GM20000 (cell line): Measurements from ENCODE around the gene TOR4A.

Experiments
- DNase-seq: peaks from one replicate; pipeline ENCODE4 v3.0.0; 2012; ENCODE audit warnings: low spot score
- CTCF ChIP-seq: IDR thresholded peaks from 2 replicates; pipeline ENCODE4 v1.5.1; 2012; ENCODE audit warnings: mild to moderate bottlenecking, control low read depth; ENCODE audit errors: extremely low read depth, missing control alignments

The TOR4A gene

GRCh38 chr9:137231372-137232039 is 46.0 kb upstream of the TOR4A start:
- no peak for TF ChIP-seq CTCF
- no peak for DNase-seq

- DNase-seq = no peak
- TF ChIP-seq CTCF = no peak
Observed at GRCh38 chr9:137232101-137232500, 45.4 kb upstream of the TOR4A start.

- DNase-seq = no peak
- TF ChIP-seq CTCF = no peak
Observed at GRCh38 chr9:137232510-137232909, 45.0 kb upstream of the TOR4A start.

- no peak for TF ChIP-seq CTCF
- no peak for DNase-seq
Observed at GRCh38 chr9:137233143-137233980, 44.2 kb upstream of the TOR4A start.

- TF ChIP-seq CTCF = no peak
- DNase-seq = no peak
Observed at GRCh38 chr9:137234055-137234697, 43.4 kb upstream of the TOR4A start.

- no peak for TF ChIP-seq CTCF
- no peak for DNase-seq
Observed at GRCh38 chr9:137234758-137235423, 42.6 kb upstream of the TOR4A start.
